HEK293T (cell line): ENCODE data around the gene RYR3.

Source experiments
- CTCF ChIA-PET: fragments of 350-600 bp; formaldehyde crosslinking; extraction: SDS; loops from one replicate; lab custom pipeline; 2021; ENCODE audit warnings: antibody characterized with exemption, inconsistent platforms; lab: Yijun Ruan, JAX
- POLR2A ChIA-PET: fragments of 350-600 bp; formaldehyde crosslinking; extraction: SDS; loops from one replicate; lab custom pipeline; 2020; ENCODE audit warnings: antibody characterized with exemption, inconsistent platforms; lab: Yijun Ruan, JAX
- DNase-seq: peaks from one replicate; pipeline ENCODE4 v3.0.0; 2012; ENCODE audit warnings: mixed read lengths; ENCODE audit errors: extremely low spot score
- ARNT ChIP-seq: fragments of 450-650 bp; IDR thresholded peaks from 2 replicates; pipeline ENCODE4 v1.6.1; 2017; ENCODE audit warnings: mild to moderate bottlenecking
- BHLHE40 ChIP-seq: fragments of 450-650 bp; IDR thresholded peaks from 2 replicates; pipeline ENCODE4 v1.6.1; 2016; ENCODE audit warnings: mild to moderate bottlenecking, moderate library complexity, borderline replicate concordance
- CTBP1 ChIP-seq: fragments of 450-650 bp; IDR thresholded peaks from 2 replicates; pipeline ENCODE4 v1.6.1; 2016; ENCODE audit warnings: borderline replicate concordance
- ELF4 ChIP-seq: fragments of 450-650 bp; IDR thresholded peaks from 2 replicates; pipeline ENCODE4 v1.6.1; 2017; ENCODE audit warnings: antibody characterized with exemption
- FOXA1 ChIP-seq: fragments of 450-650 bp; IDR thresholded peaks from 2 replicates; pipeline ENCODE4 v1.6.1; 2016; ENCODE audit warnings: mild to moderate bottlenecking
- FOXK2 ChIP-seq: fragments of 450-650 bp; IDR thresholded peaks from 2 replicates; pipeline ENCODE4 v1.6.1; 2016; ENCODE audit warnings: mild to moderate bottlenecking
- FOXM1 ChIP-seq: fragments of 450-650 bp; IDR thresholded peaks from 2 replicates; pipeline ENCODE4 v1.6.1; 2017; ENCODE audit warnings: mild to moderate bottlenecking, borderline replicate concordance
- HDGF ChIP-seq: fragments of 450-650 bp; IDR thresholded peaks from 2 replicates; pipeline ENCODE4 v1.6.1; 2017; ENCODE audit warnings: antibody characterized with exemption, borderline replicate concordance
- L3MBTL2 ChIP-seq: fragments of 450-650 bp; conservative IDR thresholded peaks from 2 replicates; pipeline ENCODE4 v1.6.1; 2016; ENCODE audit warnings: mild to moderate bottlenecking
- LEF1 ChIP-seq: fragments of 450-650 bp; IDR thresholded peaks from 2 replicates; pipeline ENCODE4 v1.6.1; 2017; ENCODE audit warnings: mild to moderate bottlenecking, borderline replicate concordance
- NFRKB ChIP-seq: fragments of 450-650 bp; IDR thresholded peaks from 2 replicates; pipeline ENCODE4 v1.6.1; 2016; ENCODE audit warnings: mild to moderate bottlenecking, moderate library complexity
- SP1 ChIP-seq: fragments of 450-650 bp; IDR thresholded peaks from 2 replicates; pipeline ENCODE4 v1.6.1; 2017
- SUZ12 ChIP-seq: fragments of 450-650 bp; IDR thresholded peaks from 2 replicates; pipeline ENCODE4 v1.6.1; 2016; ENCODE audit warnings: mild to moderate bottlenecking
- TARDBP ChIP-seq: fragments of 450-650 bp; IDR thresholded peaks from 2 replicates; pipeline ENCODE4 v1.6.1; 2016
- ZNF384 ChIP-seq: fragments of 450-650 bp; IDR thresholded peaks from 2 replicates; pipeline ENCODE4 v1.6.1; 2016
- TF ChIP-seq, protein P1 (sequence below): fragments of 450-650 bp; IDR thresholded peaks from 2 replicates; pipeline ENCODE4 v1.6.1; 2016

Gene RYR3

DNA sequence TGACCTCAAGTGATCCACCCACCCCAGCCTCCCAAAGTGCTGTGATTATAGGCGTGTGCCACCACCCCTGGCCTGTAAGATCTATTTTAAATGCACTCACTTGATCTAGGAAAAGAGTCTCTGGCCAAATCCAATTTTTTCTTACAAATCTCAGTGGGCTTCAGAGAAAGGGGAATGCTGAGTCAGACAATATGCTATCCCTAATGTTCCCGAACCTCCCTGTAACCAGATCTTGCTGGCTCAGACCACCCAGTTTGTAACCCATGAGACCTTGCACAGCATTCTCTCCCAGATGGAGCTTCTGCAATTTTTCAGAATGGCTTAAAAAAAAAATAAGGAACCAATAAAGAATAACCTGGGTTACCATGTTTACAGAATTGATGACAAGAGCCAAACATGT lies 205.8 kb downstream of the RYR3 start:
- ChIA-PET CTCF (no interaction called here), POLR2A (no interaction called here)
- no peak for DNase-seq
- TF ChIP-seq BHLHE40: no peak
- no peak for TF ChIP-seq HDGF
- no peak for TF ChIP-seq TARDBP
- TF ChIP-seq, protein P1, sequence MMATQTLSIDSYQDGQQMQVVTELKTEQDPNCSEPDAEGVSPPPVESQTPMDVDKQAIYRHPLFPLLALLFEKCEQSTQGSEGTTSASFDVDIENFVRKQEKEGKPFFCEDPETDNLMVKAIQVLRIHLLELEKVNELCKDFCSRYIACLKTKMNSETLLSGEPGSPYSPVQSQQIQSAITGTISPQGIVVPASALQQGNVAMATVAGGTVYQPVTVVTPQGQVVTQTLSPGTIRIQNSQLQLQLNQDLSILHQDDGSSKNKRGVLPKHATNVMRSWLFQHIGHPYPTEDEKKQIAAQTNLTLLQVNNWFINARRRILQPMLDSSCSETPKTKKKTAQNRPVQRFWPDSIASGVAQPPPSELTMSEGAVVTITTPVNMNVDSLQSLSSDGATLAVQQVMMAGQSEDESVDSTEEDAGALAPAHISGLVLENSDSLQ: no peak
- no peak for TF ChIP-seq L3MBTL2
- no peak for TF ChIP-seq NFRKB
- TF ChIP-seq SUZ12: no peak
- TF ChIP-seq ZNF384: no peak
- no peak for TF ChIP-seq FOXA1
- TF ChIP-seq ELF4: no peak
- TF ChIP-seq SP1: no peak

- TF ChIP-seq BHLHE40: no peak
- TF ChIP-seq L3MBTL2: no peak
- no peak for TF ChIP-seq CTBP1
- CTCF ChIA-PET: no interaction called here
- DNase-seq: no peak
- POLR2A ChIA-PET: no interaction called here
These were observed 207.2 kb downstream of the RYR3 start for GRCh38 chr15:33517944-33518343.

DNA sequence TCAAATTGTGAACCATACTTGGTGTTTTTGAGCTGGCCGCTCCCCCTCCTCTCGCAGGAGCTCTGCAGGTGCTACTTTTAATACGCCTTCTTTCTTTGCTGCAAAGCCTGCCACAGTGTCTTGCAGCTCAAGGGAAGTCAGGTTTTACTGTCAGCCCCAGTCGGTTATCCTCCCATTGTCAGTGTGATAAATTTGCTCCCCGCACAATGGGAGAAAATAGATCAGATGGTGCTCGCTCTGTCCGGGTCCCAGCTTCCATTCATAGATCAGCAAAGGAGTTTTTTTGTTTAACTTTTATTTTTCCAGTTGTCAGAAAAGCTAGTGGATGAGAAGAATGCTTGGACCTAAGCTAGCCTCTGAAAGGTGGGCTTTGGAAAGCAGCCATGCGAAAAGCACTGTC lies 207.7 kb downstream of the RYR3 start:
- POLR2A ChIA-PET: no interaction called here
- CTCF ChIA-PET: no interaction called here
- DNase-seq: no peak
- TF ChIP-seq FOXA1: no peak
- no peak for TF ChIP-seq SUZ12
- no peak for TF ChIP-seq L3MBTL2
- no peak for TF ChIP-seq ELF4
- TF ChIP-seq NFRKB: no peak
- no peak for TF ChIP-seq SP1
- no peak for TF ChIP-seq HDGF
- no peak for TF ChIP-seq FOXM1
- TF ChIP-seq ARNT: no peak
- TF ChIP-seq, protein P1: no peak

DNA sequence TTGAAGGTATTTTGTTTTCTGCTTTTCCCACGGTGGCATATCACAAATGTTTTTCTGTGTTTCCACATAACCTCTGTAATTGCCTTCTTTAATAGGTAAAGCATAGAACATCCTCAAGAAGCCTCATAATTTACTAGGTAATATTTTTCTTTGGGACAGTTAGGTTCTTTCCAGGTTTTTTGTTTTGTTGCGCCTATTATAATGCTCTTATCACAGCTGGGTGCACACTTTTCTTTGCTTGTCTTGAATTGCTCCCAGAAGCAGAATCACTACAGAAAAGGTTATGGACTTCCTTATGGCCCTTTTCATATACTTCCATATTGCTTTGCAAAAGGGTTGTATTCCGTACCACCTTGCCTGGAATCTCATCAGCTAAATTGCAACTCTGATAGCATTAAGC lies 213.5 kb downstream of the RYR3 start:
- CTCF ChIA-PET: no interaction called here

GRCh38 chr15:33526532-33526931 lies 215.8 kb downstream of the RYR3 start:
- DNase-seq: no peak
- ChIA-PET CTCF (no interaction called here), POLR2A (no interaction called here)
- TF ChIP-seq ARNT (no peak), CTBP1 (no peak), NFRKB (no peak), HDGF (no peak), FOXM1 (no peak), LEF1 (no peak), FOXK2 (no peak), TARDBP (no peak), SP1 (no peak), BHLHE40 (no peak), FOXA1 (no peak), SUZ12 (no peak)
- TF ChIP-seq, protein P1: no peak

More for the DNA sequence above, 213.5 kb downstream of the RYR3 start:
- POLR2A ChIA-PET: no interaction called here
- TF ChIP-seq FOXM1: no peak
- TF ChIP-seq ZNF384: no peak
- TF ChIP-seq FOXK2: no peak
- TF ChIP-seq SUZ12: no peak
- no peak for TF ChIP-seq BHLHE40
- TF ChIP-seq ELF4: no peak
- no peak for TF ChIP-seq NFRKB
- TF ChIP-seq HDGF: no peak
- no peak for TF ChIP-seq L3MBTL2
- TF ChIP-seq SP1: no peak
- TF ChIP-seq, protein P1: no peak
- TF ChIP-seq TARDBP: no peak
- DNase-seq: no peak

DNA sequence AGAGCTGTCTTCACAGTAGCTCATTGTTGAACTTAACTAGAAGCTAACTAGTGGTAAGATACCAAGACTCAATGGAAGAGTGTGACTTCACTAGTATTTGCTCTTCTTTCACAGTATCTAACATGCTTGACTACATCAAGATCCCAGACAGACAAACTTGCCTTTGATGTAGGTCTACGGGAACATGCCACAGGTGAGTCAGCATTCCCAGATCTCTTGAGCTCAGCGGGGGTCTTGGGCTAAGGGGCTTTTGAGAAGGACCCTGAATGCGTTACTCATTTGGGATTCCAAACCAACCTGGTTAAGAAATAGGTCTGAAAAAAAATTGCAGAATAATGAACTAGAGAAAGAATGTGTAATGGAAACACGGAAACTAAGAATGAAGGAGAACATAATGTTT lies 222.4 kb downstream of the RYR3 start:
- POLR2A ChIA-PET: no interaction called here
- CTCF ChIA-PET: no interaction called here

More for the DNA sequence above, 222.4 kb downstream of the RYR3 start:
- no peak for DNase-seq
- no peak for TF ChIP-seq ELF4
- TF ChIP-seq, protein P1: no peak
- TF ChIP-seq NFRKB: no peak
- no peak for TF ChIP-seq FOXA1
- TF ChIP-seq HDGF: no peak
- TF ChIP-seq TARDBP: no peak
- no peak for TF ChIP-seq ARNT
